ENCODE data around the gene TRIM17. TPM values are rescaled to one million over a fixed set of nuclear protein-coding genes. Genes with fewer than 3 reads are reported as not detected.

TRIM17 gene
- total and polyA plus RNA-seq, 10 donors, result 0.36 to 7.1 (median 4.7) TPM

GRCh38 chr1:228402641-228403025, 14.0 kb downstream of the TRIM17 start:
- intact Hi-C loops (cut with DNase I; ENCODE audit: low total_unique reads), result no loop called here
- no peak overlapping the region for H3K4me3 ChIP-seq
- no peak for TF ChIP-seq POLR2AphosphoS5 (IDR thresholded peaks at IDR 0.05)
- no peak for TF ChIP-seq POLR2A (IDR thresholded peaks at IDR 0.05)
- no peak for TF ChIP-seq CTCF (IDR thresholded peaks at IDR 0.05 in 8 of 11, conservative IDR thresholded peaks at IDR 0.05 in 3 of 11)
- H3K27ac ChIP-seq, result no peak overlapping the region
- WGBS, 5 donors, result 87 to 97% (median 92%) methylated on average over 5 of the region's 5 CpGs
- no peaks in the 10 kb centered on the region for H3K9me3 ChIP-seq
- H3K27me3 ChIP-seq (replicated peaks in 1 of 7), result no peaks in the 10 kb centered on the region
- peak; percentile 35 for DNase-seq
- H3K36me3 ChIP-seq, result peaks cover 0 to 68% (median 42%) of the 10 kb centered on the region in 6 donors
- H3K4me1 ChIP-seq, result peaks cover 20 to 72% (median 47%) of the 10 kb centered on the region in 6 donors

GRCh38 chr1:228401782-228402640, 14.7 kb downstream of the TRIM17 start:
- intact Hi-C loops (cut with DNase I; ENCODE audit: low total_unique reads), result no loop called here
- Histone ChIP-seq H3K4me3 (no peak overlapping the region), H3K4me1 (peaks cover 16 to 68% (median 41%) of the 10 kb centered on the region in 6 donors), H3K36me3 (peaks cover 0 to 75% (median 48%) of the 10 kb centered on the region in 6 donors), H3K9me3 (no peaks in the 10 kb centered on the region), H3K27ac (no peak overlapping the region), H3K27me3 (replicated peaks in 1 of 7) (no peaks in the 10 kb centered on the region)
- TF ChIP-seq POLR2AphosphoS5 (IDR thresholded peaks at IDR 0.05) (peak in 1 of 3 donors; percentile 40), CTCF (IDR thresholded peaks at IDR 0.05 in 8 of 11, conservative IDR thresholded peaks at IDR 0.05 in 3 of 11) (no peak)
- peak; percentile 75 for DNase-seq
- WGBS, 5 donors, result 91 to 96% (median 93%) methylated on average over 10 to 14 of the region's 14 CpGs

- H3K27me3 ChIP-seq (replicated peaks in 1 of 7), result no peaks in the 10 kb centered on the region
- DNase-seq, result peak; percentile 68
- H3K36me3 ChIP-seq, result peaks cover 0 to 86% (median 59%) of the 10 kb centered on the region in 6 donors
- intact Hi-C loops (cut with DNase I; ENCODE audit: low total_unique reads), result no loop called here
- no peak overlapping the region for H3K27ac ChIP-seq
- H3K4me1 ChIP-seq, result peaks cover 16 to 64% (median 41%) of the 10 kb centered on the region in 6 donors
- no peak overlapping the region for H3K4me3 ChIP-seq
- peak; percentile 5 to 61 (median 36) for TF ChIP-seq POLR2AphosphoS5 (IDR thresholded peaks at IDR 0.05)
- no peak for TF ChIP-seq POLR2A (IDR thresholded peaks at IDR 0.05)
- 90 to 93% (median 92%) methylated on average over 17 to 19 of the region's 19 CpGs for WGBS, 5 donors
- no peaks in the 10 kb centered on the region for H3K9me3 ChIP-seq
Observed at GRCh38 chr1:228400692-228401454, 15.8 kb downstream of the TRIM17 start.

- peak; percentile 64 for DNase-seq
- peaks cover 13 to 57% (median 35%) of the 10 kb centered on the region in 6 donors for H3K4me1 ChIP-seq
- H3K36me3 ChIP-seq, result peaks cover 0 to 92% (median 65%) of the 10 kb centered on the region in 6 donors
- no peaks in the 10 kb centered on the region for H3K9me3 ChIP-seq
- no peaks in the 10 kb centered on the region for H3K27me3 ChIP-seq (replicated peaks in 1 of 7)
- TF ChIP-seq POLR2AphosphoS5 (IDR thresholded peaks at IDR 0.05) (peak in 1 of 3 donors; percentile 3), POLR2A (IDR thresholded peaks at IDR 0.05) (no peak)
- intact Hi-C loops (cut with DNase I; ENCODE audit: low total_unique reads), result no loop called here
- H3K4me3 ChIP-seq, result no peak overlapping the region
- WGBS, 5 donors, result 92 to 94% (median 94%) methylated on average over 10 to 11 of the region's 11 CpGs
- H3K27ac ChIP-seq, result no peak overlapping the region
Observed at GRCh38 chr1:228400237-228400651, 16.4 kb downstream of the TRIM17 start.
